ENCODE results near the gene GUCY2D.
A peak's percentile ranks its signal among the peaks of the same experiment; 100 is the strongest.

GUCY2D gene

DNA sequence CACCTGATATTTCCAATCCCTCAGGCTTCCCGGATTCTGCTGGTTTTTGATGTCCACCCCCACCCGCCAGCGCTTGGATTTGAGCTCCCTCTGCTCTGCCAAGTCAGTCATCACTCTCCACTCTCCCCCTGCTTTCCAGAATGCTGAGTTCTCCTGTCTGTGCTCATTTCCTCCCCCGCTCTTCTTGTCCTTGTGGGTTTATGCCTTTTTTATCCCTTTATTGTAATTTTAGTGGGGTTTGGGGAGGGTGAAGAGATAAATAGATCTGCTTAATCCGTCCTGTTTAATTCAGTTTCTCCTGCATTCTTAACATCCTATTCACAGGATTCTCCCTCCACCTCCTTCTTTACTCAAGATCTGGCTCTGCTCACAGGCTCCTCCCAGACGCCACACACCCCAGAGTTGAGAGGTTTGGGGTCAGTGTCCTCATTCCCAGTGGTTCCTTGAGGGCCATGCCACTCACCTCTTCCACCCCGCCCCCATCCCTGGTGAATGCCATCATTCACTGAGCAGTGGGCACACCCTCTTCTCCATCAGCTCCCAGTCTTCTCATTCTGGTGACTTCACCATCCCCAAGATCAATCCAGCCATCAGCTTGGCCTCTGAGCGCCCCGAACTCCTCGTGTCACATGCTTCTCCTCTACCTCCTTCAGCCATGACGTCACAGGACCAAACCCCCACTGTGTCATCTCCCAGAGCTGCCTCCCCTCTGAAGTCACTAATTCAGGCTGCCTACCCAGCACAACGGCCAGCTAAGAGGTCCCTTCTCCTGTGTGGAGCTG is 15.1 kb upstream of the GUCY2D start:
- Histone ChIP-seq H3K36me3 (ENCODE audit: control insufficient read depth, insufficient read depth, low read length) (no peaks in the 10 kb centered on the region), H3K27me3 (replicated peaks; ENCODE audit: control insufficient read depth, insufficient read depth, low read length) (no peaks in the 10 kb centered on the region), H3K4me3 (replicated peaks; ENCODE audit: low read depth, low read length) (no peak overlapping the region)
- TF ChIP-seq, protein P1, sequence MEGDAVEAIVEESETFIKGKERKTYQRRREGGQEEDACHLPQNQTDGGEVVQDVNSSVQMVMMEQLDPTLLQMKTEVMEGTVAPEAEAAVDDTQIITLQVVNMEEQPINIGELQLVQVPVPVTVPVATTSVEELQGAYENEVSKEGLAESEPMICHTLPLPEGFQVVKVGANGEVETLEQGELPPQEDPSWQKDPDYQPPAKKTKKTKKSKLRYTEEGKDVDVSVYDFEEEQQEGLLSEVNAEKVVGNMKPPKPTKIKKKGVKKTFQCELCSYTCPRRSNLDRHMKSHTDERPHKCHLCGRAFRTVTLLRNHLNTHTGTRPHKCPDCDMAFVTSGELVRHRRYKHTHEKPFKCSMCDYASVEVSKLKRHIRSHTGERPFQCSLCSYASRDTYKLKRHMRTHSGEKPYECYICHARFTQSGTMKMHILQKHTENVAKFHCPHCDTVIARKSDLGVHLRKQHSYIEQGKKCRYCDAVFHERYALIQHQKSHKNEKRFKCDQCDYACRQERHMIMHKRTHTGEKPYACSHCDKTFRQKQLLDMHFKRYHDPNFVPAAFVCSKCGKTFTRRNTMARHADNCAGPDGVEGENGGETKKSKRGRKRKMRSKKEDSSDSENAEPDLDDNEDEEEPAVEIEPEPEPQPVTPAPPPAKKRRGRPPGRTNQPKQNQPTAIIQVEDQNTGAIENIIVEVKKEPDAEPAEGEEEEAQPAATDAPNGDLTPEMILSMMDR (IDR thresholded peaks at IDR 0.05; ENCODE audit: insufficient read depth, low read length, poor library complexity, severe bottlenecking): no peak
- no peak for DNase-seq (ENCODE audit: extremely low read depth, insufficient read length)

- peak; percentile 44 for DNase-seq (ENCODE audit: extremely low read depth, insufficient read length)
- Histone ChIP-seq H3K27me3 (replicated peaks; ENCODE audit: control insufficient read depth, insufficient read depth, low read length) (no peaks in the 10 kb centered on the region), H3K36me3 (ENCODE audit: control insufficient read depth, insufficient read depth, low read length) (no peaks in the 10 kb centered on the region), H3K4me3 (replicated peaks; ENCODE audit: low read depth, low read length) (no peak overlapping the region)
- TF ChIP-seq, protein P1 (IDR thresholded peaks at IDR 0.05; ENCODE audit: insufficient read depth, low read length, poor library complexity, severe bottlenecking): peak; percentile 52
These were observed 13.7 kb upstream of the GUCY2D start for GRCh38 chr17:7988750-7989178.

GRCh38 chr17:7989781-7990655 is 12.4 kb upstream of the GUCY2D start:
- H3K4me3 ChIP-seq (replicated peaks; ENCODE audit: low read depth, low read length): peak overlapping the region; percentile 55
- H3K36me3 ChIP-seq (ENCODE audit: control insufficient read depth, insufficient read depth, low read length): no peaks in the 10 kb centered on the region
- DNase-seq (ENCODE audit: extremely low read depth, insufficient read length): peak; percentile 88
- H3K27me3 ChIP-seq (replicated peaks; ENCODE audit: control insufficient read depth, insufficient read depth, low read length): no peaks in the 10 kb centered on the region
- TF ChIP-seq, protein P1 (IDR thresholded peaks at IDR 0.05; ENCODE audit: insufficient read depth, low read length, poor library complexity, severe bottlenecking): peak; percentile 97

DNA sequence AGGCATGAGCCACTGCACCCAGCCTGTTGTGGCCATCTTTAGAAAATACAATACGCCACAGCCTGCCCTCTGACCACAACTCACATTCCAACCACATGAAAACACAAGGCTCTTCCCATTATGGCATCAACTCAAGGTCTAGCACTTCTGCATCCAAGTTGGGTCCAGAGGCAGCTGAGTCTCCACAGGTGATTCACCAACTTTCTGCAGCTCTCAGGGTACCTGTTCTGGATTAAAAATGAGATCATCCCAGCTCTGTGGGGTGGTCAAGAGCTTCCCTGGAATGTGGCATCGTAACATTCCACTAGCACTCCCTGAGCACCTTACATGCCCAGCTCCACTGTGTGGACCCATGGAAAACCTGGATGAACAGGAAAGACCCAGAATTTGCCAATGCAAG is 9.9 kb upstream of the GUCY2D start:
- Histone ChIP-seq H3K4me3 (replicated peaks; ENCODE audit: low read depth, low read length) (no peak overlapping the region), H3K36me3 (ENCODE audit: control insufficient read depth, insufficient read depth, low read length) (no peaks in the 10 kb centered on the region), H3K27me3 (replicated peaks; ENCODE audit: control insufficient read depth, insufficient read depth, low read length) (no peaks in the 10 kb centered on the region)
- no peak for DNase-seq (ENCODE audit: extremely low read depth, insufficient read length)
- TF ChIP-seq, protein P1 (IDR thresholded peaks at IDR 0.05; ENCODE audit: insufficient read depth, low read length, poor library complexity, severe bottlenecking): no peak

DNA sequence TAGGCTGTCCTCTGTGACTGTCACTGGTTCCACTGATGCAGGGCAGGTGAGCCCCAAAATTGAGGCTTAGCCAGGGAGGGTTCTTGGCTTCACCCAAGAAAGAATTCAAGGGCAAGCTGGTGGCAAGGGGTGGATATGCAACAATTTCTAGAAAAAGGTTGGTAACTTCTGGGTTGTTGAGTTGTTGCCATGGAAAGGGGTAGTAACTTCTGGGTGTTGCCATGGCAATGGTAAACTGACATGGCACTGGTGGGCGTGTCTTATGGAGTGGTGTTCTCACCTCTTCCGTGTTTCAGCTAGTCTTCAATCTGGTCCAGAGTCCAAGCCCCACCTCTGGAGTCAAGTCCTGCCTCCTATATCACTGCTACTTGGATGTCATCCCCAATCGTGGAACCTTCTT is 9.5 kb upstream of the GUCY2D start:
- no peak overlapping the region for H3K4me3 ChIP-seq (replicated peaks; ENCODE audit: low read depth, low read length)
- DNase-seq (ENCODE audit: extremely low read depth, insufficient read length): no peak
- H3K27me3 ChIP-seq (replicated peaks; ENCODE audit: control insufficient read depth, insufficient read depth, low read length): no peaks in the 10 kb centered on the region
- TF ChIP-seq, protein P1 (IDR thresholded peaks at IDR 0.05; ENCODE audit: insufficient read depth, low read length, poor library complexity, severe bottlenecking): no peak
- H3K36me3 ChIP-seq (ENCODE audit: control insufficient read depth, insufficient read depth, low read length): no peaks in the 10 kb centered on the region
